Stomach (tissue), 4 donors: ENCODE results near the gene RNU6-1.

ENCODE experiments used
- CTCF ChIP-seq, 7 experiments: fragments of 450-650 bp in 4 of 7; fragments of 200-600 bp in 3 of 7; sonication (generic) in 3 of 7; IDR thresholded peaks; one replicate each; pipeline ENCODE4 v1.5.1; 2016 to 2019; ENCODE audit warnings: antibody characterized with exemption in 7 of 7, control low read depth in 2 of 7, mild to moderate bottlenecking in 1 of 7
- POLR2AphosphoS5 ChIP-seq, 3 donors: sonication (generic); formaldehyde crosslinking; IDR thresholded peaks; one replicate each; pipeline ENCODE4 v1.6.1; 2016; ENCODE audit warnings: antibody characterized with exemption in 3 of 3

- TF ChIP-seq CTCF (IDR thresholded peaks at IDR 0.05) (no peak), POLR2AphosphoS5 (IDR thresholded peaks at IDR 0.05) (no peak)
These were observed 44.8 kb downstream of the RNU6-1 start for GRCh38 chr15:67794832-67795574.
